ENCODE measurements around the gene PRTG. TPM values are rescaled to one million over a fixed set of nuclear protein-coding genes. Genes with fewer than 3 reads are reported as not detected.

The PRTG gene
- total RNA-seq, 2 experiments from 2014 or later, result not detected

DNA sequence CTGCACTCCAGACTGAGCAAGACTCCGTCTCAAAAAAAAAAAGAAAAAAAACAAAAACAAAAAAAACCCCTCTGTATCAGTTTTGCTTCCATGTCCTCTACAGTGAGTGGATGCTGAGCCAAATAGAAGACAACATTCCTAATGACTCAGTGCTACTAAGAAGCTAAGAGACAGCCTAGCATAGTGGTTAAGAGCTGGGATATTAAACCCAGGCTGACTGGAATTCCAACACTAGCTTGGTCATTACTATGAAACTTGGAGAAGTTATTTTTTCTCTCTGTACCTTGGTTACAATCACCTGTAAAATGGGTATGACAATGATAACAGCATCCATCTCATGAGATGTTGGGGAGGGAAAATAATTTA is 93.9 kb downstream of the PRTG start:
- Mint-ChIP-seq H3K4me3 (no peak overlapping the region), H3K27me3 (peaks cover under 1% of the 10 kb centered on the region), H3K36me3 (ENCODE audit: low read depth) (no peaks in the 10 kb centered on the region), H3K4me1 (ENCODE audit: low read depth) (no peaks in the 10 kb centered on the region), H3K27ac (no peak overlapping the region), H3K9me3 (no peaks in the 10 kb centered on the region)
- no peak for ATAC-seq
- DNase-seq, result no peak
- CTCF ChIA-PET, result interaction anchor here (0.7 to 6.3 kb wide), 16 partner anchors 10 to 399 kb away, joined by 3 to 42 read pairs (median 4); no protein-coding TSS in a partner anchor
- intact Hi-C loops (cut with micrococcal nuclease), result loop anchor here (2.0 kb wide), 1 partner anchor 198 kb away; no protein-coding TSS in a partner anchor
- POLR2A ChIA-PET, result no interaction called here
- TF ChIP-seq, protein P1, sequence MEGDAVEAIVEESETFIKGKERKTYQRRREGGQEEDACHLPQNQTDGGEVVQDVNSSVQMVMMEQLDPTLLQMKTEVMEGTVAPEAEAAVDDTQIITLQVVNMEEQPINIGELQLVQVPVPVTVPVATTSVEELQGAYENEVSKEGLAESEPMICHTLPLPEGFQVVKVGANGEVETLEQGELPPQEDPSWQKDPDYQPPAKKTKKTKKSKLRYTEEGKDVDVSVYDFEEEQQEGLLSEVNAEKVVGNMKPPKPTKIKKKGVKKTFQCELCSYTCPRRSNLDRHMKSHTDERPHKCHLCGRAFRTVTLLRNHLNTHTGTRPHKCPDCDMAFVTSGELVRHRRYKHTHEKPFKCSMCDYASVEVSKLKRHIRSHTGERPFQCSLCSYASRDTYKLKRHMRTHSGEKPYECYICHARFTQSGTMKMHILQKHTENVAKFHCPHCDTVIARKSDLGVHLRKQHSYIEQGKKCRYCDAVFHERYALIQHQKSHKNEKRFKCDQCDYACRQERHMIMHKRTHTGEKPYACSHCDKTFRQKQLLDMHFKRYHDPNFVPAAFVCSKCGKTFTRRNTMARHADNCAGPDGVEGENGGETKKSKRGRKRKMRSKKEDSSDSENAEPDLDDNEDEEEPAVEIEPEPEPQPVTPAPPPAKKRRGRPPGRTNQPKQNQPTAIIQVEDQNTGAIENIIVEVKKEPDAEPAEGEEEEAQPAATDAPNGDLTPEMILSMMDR (IDR thresholded peaks at IDR 0.05), result no peak

DNA sequence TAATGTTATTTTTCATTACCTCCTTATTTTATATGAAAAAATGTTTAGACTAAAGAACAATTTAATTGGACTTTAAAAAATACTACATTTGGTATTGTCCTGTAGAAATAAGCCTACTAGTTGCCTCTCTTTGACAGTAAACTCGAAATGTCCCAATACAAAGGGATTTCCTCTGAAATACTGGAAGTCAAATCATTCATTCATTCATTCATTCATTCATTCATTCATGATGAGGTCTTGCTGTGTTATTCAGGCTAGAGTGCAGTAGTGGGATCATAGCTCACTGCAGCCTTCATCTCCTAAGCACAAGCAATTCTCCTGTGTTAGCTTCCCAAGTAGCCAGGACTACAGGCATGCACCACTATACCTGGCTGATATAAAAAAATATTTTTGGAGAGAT is 104.2 kb downstream of the PRTG start:
- no peak overlapping the region for H3K27ac Mint-ChIP-seq
- no peak for DNase-seq
- no peak for ATAC-seq
- intact Hi-C loops (cut with micrococcal nuclease), result no loop called here
- ChIA-PET POLR2A (no interaction called here), CTCF (interaction anchor here (1.0 to 2.3 kb wide), 4 partner anchors 10 to 199 kb away, joined by 3 to 9 read pairs (median 6); no protein-coding TSS in a partner anchor)
- no peaks in the 10 kb centered on the region for H3K9me3 Mint-ChIP-seq
- H3K4me3 Mint-ChIP-seq, result no peak overlapping the region
- no peaks in the 10 kb centered on the region for H3K36me3 Mint-ChIP-seq (ENCODE audit: low read depth)
- TF ChIP-seq, protein P1 (IDR thresholded peaks at IDR 0.05), result no peak
- peaks cover 3% of the 10 kb centered on the region for H3K27me3 Mint-ChIP-seq
- no peaks in the 10 kb centered on the region for H3K4me1 Mint-ChIP-seq (ENCODE audit: low read depth)

DNA sequence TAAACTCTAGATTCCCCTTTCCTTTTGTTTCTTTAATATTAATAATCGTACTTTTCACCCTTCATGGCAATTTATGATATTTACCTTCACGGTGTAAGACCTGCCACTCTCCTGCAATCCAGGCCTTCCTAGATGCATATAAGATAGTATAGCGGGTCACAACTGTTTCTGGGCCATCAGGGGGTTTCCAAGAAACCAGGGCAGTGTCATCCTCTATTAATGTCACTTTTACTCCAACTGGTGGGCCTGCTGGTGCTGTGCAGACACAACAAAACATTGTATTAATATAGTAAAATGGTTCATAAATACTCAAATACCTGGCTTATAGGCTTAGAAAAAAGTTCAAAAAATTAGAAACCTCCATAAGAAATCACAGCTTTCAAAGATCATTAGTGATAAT is 105.9 kb downstream of the PRTG start:
- CTCF ChIA-PET, result no interaction called here
- ATAC-seq (no peak), DNase-seq (no peak)
- POLR2A ChIA-PET, result no interaction called here
- Mint-ChIP-seq H3K27me3 (peaks cover 3% of the 10 kb centered on the region), H3K36me3 (ENCODE audit: low read depth) (no peaks in the 10 kb centered on the region), H3K4me3 (no peak overlapping the region), H3K4me1 (ENCODE audit: low read depth) (no peaks in the 10 kb centered on the region), H3K27ac (no peak overlapping the region), H3K9me3 (no peaks in the 10 kb centered on the region)
- TF ChIP-seq, protein P1 (IDR thresholded peaks at IDR 0.05), result no peak
- intact Hi-C loops (cut with micrococcal nuclease), result no loop called here

DNA sequence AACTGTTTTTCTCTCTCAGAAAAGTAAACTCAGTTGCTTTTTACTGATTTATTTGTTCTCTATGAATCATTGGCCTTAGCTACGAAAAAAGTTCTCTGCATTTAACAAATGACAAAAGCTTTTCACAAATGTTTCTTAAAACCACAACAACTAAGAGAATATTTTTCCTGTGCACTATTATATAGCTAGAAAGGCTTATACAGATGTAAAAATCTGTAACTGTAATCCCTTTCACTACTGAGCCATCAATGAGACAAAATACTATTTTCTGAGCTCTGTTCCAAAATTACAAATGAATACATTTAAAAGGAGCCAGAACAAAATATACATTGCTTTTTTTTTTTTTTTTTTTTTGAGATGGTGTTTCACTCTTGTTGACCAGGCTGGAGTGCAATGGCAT is 109.2 kb downstream of the PRTG start:
- Mint-ChIP-seq H3K27ac (no peak overlapping the region), H3K27me3 (peaks cover 2% of the 10 kb centered on the region), H3K36me3 (ENCODE audit: low read depth) (no peaks in the 10 kb centered on the region), H3K4me3 (no peak overlapping the region), H3K9me3 (no peaks in the 10 kb centered on the region), H3K4me1 (ENCODE audit: low read depth) (no peaks in the 10 kb centered on the region)
- ChIA-PET POLR2A (no interaction called here), CTCF (no interaction called here)
- ATAC-seq (no peak), DNase-seq (no peak)
- TF ChIP-seq, protein P1 (IDR thresholded peaks at IDR 0.05), result no peak
- intact Hi-C loops (cut with micrococcal nuclease), result no loop called here

DNA sequence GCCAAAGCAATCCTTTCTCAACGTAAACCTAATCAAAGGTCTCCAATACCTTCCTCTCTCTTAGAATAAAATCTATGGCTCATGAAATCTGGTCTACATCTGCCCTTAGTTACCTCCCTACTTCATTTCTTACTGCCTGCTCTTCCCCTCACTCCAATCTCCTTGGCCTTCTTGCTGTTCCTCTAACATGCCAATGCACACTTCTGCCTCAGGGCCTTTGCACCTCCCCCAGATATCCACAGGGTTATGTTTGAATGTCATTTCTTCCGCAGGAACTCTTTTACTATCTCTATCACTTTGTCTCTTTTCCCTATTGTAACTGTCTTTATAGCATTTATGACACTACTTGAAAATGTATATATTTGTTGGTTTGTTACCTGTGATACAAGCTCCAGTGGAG is 110.5 kb downstream of the PRTG start:
- DNase-seq, result no peak
- Mint-ChIP-seq H3K9me3 (no peaks in the 10 kb centered on the region), H3K4me3 (no peak overlapping the region), H3K36me3 (ENCODE audit: low read depth) (no peaks in the 10 kb centered on the region), H3K27me3 (peaks cover 2% of the 10 kb centered on the region), H3K4me1 (ENCODE audit: low read depth) (no peaks in the 10 kb centered on the region), H3K27ac (no peak overlapping the region)
- no peak for ATAC-seq
- ChIA-PET POLR2A (no interaction called here), CTCF (interaction anchor here (1.3 kb wide), 1 partner anchor 118 kb away, joined by 3 read pairs; no protein-coding TSS in a partner anchor)
- TF ChIP-seq, protein P1 (IDR thresholded peaks at IDR 0.05), result no peak
- intact Hi-C loops (cut with micrococcal nuclease), result no loop called here
